MV-4-11 (cell line): ENCODE results near the gene PCP4.

Experiments used
- DNase-seq: peaks from one replicate; lab custom pipeline; 2025; lab: John Stamatoyannopoulos, UW

PCP4 gene

DNA sequence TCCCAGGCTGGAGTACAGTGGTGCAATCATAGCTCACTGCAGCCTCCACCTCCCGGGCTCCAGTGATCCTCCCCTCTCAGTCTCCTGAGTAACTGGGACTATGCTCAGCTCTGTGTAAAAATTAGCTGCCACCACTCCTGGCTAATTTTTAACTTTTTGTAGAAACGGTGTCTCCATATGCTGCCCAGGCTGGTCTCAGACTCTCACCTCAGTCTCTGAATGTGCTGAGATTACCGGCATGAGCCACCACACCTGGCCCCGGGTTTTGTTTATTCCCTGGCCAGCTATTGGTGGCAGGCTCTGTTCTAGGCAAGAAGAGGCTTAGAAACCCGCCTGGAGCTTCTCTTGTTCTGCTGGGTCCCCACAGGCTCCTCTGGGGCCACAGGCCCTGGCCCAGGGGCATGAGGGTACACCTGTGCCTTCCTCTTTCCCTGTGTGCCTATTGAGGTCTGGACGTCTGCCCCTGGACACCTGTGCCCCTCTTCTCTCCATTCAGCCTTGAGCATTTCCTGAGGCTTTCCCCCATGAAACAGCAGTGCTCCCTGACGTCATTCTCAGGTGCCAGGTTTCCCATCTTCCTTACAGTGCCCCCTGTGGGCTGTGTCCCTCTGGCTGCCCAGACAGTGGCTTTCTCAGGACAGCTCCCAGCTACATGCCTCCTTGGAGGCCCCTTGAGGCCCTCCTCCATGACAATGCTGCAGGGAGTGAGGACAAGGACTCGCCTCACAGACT, 57.5 kb downstream of the PCP4 start:
- DNase-seq, result no peak

- DNase-seq, result no peak
These were observed 60.2 kb downstream of the PCP4 start for GRCh38 chr21:39927304-39927886.

DNA sequence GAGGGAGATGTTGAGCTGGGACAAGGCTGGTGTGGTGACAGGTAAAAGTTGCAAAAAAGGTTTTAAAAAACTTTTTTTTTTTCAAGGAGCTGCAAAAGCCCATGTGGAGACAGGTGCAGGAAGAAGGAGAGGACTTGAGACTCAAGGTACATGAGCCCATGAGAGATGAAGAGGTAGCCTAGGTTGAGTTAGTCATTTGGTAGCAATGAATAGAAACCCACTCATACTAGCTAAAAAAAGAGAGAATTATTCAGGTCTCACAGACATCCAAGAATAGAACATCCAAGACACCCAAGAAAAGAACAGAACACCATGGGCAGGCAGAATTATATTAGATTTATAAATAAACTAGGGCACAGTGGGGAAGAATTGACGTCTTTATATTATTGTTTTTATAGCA, 65.1 kb downstream of the PCP4 start:
- no peak for DNase-seq

DNA sequence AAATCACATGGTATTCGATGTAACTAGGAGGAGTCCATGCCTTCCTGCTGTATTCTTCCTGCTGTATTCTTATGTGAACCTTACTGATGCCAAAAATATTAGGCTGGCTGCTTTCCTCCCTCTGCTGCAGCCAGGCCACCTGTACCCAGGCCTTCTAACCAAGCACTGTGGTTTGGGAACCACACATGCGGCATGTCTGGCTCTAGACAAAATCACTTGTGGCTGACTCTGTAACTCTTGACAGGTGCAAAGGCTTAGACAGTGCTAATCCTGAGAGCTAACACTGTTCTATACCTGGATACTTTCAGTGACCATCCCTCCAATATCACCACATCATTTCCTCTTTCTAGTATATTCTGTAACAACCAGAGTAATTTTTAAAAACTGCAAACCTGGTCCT, 67.7 kb downstream of the PCP4 start:
- DNase-seq, result no peak

DNA sequence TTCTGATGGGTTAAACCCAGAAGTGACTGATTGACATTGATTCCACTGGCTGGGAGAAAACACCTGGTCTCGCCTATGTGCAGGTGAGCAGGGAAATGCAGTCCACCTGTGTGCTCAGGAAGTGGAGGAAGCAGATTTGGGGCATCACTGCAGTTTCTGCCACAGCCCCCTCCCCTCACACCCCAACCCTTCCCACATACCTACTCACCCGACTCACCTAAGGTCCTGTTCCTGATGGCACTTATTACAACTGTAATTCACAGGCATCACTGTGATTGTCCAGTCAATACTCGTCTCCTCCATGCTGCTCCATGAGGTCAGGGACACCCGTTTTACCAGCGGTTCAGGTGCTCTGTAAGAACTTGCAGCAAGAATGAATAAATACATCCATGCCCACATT, 68.5 kb downstream of the PCP4 start:
- no peak for DNase-seq

DNA sequence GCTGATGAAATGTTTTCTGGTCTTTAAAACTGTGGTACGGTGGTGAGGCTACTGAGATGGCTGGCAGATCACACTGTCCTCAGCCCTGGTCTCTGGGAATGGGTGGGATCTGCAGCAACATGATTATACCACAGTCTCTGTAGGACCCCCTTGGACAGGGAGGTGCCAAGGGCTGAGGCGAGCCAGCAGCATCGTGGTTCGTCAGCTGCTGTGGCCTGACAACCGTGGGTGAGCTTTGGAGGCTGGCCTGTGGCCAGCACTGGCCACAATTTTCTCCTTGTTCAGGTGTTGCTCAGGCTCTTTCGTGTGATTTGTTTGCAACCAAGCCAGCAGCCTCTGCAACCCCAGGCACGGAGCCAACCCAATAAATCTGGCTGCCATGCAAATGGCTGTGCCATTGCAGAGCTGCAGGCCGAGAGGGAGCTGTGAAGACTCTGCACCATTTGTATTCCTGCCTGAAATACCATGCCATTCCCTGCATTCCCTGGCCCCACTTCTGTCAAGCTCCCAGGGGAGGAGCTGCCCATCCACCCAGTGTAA, 70.9 kb downstream of the PCP4 start:
- DNase-seq, result no peak

GRCh38 chr21:39946199-39946598, 79.0 kb downstream of the PCP4 start:
- DNase-seq, result no peak

DNA sequence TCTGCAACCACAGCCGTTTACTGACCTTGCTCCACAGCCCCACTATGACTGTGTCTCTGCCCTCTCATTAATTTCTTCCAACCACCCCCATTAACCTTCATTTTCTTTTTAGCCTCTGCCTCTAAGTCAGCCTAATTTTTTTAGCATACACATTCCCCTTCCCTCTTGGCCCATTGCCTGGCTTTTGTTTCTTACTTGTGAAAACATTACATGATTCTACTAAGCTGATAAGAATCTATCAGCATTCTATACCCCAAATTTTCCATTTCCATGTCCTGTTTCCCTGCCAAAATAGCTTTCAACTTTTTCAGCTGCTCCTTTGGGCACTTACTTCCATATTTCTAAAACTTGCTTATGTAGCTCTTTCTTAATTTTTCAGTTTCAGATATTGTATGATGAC, 79.8 kb downstream of the PCP4 start:
- DNase-seq, result no peak

DNA sequence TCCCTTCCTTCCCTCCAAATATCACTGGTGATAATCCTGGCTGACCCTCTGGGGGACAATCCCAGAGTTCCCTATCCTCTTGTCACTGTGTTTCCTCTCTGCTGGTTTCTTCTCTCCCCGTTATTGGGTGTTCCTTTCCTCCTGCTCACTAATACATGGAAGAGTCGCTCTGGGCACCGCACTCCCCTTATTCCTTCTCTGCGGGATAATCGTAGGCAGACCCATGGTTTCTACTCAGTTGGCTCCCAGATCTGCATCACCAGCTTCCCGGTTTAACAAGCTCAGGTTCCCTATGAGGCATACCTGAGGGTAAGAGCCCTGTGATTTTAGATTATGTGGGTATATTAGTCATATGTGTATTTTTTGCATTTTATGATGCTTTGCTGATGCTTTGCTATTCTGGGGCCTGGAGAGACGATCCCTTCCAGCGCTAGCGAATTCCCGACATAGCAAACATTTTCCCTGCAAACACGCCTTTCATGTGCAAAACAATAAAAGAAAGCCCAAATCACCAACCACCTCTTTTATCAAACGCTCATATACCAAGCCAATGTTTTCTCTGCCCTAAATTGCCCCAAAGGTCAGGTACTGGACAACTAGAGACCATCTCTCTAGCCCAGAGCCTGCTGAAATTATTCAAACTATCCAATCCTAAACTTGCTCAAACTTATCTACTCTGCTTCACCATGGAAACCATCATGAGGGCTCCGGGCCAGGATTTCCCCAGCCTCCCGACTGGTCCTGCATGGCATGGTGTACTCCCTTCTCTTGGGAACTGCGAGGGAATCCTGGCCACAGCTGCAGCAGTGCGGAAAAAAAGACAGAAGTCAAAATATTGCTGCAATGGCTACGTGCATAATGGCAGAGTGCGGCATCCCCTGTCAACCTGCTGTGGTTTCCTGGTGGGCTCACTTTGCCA, 84.2 kb downstream of the PCP4 start:
- DNase-seq, result no peak

DNA sequence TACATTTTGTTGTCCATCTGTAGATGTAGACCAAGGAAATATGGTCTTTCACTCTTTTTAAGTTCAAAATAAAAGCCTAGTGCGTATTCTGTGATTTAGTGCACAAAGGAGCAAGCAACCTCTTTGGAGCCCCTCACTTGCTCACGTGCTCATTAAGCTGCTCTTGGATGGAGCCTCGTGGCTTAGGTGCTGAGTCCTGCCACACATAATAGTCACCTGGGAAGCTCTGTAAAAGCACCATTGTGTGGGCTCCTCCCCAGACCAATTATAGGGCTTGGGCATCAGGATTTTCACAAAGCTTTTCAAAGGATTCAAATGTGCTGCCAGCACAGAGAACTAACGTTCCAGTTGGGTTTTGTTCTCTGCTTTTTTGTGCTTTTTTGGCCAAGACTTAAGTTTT, 85.0 kb downstream of the PCP4 start:
- DNase-seq, result no peak

- DNase-seq, result no peak
These were observed 87.3 kb downstream of the PCP4 start for GRCh38 chr21:39954570-39954969.

DNA sequence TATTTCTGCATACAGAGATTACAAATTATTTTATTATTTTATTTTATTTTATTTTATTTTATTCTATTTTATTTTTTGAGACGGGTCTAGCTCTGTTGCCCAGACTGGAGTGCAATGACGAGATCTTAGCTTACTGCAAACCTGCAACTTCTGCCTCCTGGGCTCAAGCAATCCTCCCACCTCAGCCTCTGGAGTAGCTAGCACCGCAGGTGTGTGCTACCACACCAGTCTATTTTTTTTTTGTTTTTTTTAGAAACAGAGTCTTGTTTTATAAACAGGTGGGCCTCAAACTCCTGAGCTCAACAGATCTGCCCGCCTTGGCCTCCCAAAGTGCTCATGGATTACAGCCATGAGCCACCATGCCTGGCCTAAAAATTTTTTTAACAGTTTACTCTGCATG, 88.1 kb downstream of the PCP4 start:
- DNase-seq, result no peak

- no peak for DNase-seq
These were observed 89.3 kb downstream of the PCP4 start for GRCh38 chr21:39956586-39956985.

DNA sequence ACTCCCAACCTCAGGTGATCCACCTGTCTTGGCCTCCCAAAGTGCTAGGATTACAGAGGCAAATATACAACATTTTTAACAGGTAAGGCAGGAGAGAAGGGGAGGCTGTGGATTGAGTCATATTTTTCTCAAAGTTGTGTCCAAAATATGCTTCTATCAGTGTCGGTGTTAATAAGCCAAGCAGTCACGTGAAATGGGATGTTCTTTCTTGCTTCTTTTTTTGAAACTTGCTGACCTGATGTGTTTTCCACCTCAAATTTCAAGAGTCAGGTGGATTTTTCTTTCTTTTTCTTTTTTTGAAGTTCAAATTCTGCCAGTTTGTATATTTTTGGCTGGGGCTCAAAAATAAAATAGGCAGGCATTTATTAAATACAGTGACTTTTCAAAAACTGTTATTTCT, 91.5 kb downstream of the PCP4 start:
- no peak for DNase-seq

- DNase-seq, result no peak
These were observed 94.0 kb downstream of the PCP4 start for GRCh38 chr21:39961251-39961650.

GRCh38 chr21:39965026-39965425, 97.8 kb downstream of the PCP4 start:
- no peak for DNase-seq

GRCh38 chr21:39966786-39967185, 99.5 kb downstream of the PCP4 start:
- DNase-seq, result no peak

DNA sequence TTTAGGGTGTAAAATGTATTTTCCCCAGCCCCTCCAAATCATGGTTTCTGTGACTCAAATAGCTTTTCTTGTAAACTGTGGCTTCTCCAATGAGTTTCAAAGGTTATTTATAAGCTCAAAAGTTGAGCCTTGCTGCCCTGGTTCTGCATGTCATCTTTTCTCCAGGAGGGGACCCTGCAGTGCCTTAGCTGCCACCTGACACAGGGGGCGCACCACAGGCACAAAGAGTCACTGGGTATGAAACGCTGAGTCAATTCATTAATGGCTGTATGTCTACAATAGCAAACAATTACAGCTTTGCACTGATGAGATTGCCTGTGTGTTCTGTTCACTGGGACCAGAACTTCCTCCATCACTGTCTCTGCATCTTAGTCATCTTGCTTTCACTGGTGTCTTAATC, 100.8 kb downstream of the PCP4 start:
- DNase-seq, result no peak

- no peak for DNase-seq
These were observed 102.6 kb downstream of the PCP4 start for GRCh38 chr21:39969691-39970364.

DNA sequence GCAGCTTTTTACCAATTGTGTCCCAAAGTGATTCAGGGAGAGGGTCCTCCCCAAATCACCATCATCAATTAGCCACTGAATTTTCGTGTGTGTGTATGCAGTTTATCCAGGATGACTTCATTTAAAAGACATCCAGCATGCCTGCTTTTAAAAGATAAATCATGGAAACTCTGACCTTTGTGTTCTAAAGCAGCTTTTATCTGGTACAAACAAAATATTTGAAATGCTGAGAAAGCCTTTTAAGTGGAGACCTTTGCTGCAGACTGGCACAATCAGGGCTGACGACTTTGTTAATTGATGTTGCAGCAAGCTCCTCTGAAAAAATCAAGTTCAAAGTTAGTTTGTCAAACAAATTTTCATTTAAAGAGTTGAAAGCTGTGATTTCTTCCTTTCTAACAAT, 104.7 kb downstream of the PCP4 start:
- no peak for DNase-seq

- no peak for DNase-seq
These were observed 105.2 kb downstream of the PCP4 start for GRCh38 chr21:39972471-39972870.
